ENCODE results near the gene MDH1. TPM values are rescaled to one million over a fixed set of nuclear protein-coding genes. Genes with fewer than 3 reads are reported as not detected.

The MDH1 gene
- total RNA-seq, 1 donor, result 65.4 TPM

DNA sequence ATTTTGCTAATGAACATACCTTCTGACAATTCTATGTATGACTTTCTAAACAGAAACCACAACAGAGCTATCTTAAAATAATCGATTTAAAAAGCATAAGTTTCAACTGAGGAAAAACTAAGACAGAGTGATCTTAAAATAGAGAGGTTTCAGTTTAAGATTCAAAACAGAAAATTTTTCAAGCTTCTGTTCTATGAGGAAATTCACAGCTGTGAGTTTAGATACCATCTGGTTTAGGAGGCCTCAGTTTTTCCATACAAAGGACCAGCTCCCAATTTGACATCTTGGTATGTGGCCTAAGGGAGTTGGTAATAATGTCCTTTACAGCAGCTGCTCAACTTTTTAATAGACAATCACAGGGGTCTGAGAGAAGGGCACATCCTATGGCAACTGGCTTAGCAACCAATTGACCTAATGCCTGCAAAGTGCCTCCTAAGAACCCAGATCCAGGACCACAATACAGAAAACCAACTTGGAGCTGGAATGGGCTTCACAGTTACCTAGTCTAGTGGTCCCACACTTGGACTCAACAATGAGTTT lies 39.7 kb downstream of the MDH1 start:
- no peak for DNase-seq (ENCODE audit: low read depth in 2 of 3, low spot score in 2 of 3)

DNA sequence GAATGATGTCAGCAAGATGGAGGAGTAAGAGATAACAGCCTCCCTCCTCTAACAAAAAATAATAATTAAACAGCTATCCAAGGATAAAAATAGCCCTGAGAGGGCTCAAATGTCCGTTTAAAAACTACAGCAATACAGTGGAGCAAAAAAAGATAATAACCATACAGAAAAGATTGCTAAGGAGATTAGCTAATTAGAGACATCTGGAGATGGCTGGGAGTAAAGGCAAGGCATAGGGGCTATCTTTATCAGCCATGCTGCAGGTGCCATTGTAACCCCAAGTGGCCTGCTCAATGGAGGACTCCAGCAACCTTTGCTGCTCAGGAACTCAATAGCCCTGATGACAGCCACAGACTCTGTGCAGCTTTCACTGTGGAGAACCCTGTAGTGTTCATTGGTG lies 42.7 kb downstream of the MDH1 start:
- no peak for DNase-seq (ENCODE audit: low read depth in 2 of 3, low spot score in 2 of 3)

DNA sequence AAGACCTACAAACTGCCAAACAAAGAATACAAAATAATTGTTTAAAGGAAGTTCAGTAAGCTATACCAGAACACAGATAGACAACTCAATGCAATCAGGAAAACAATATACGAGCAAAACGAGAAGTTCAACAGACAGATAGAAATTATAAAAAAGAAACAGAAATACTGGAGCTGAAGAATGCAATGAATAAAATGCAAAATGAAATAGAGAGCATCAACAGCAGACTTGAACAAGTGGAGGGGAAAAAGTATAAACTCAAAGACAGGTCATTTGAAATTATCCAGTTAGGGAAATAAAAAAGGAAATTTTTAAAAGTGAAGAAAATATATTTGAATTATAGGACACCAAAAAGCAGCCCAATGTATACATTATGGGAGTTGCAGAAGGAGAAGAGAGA lies 43.6 kb downstream of the MDH1 start:
- DNase-seq (ENCODE audit: low read depth in 2 of 3, low spot score in 2 of 3), result no peak

DNA sequence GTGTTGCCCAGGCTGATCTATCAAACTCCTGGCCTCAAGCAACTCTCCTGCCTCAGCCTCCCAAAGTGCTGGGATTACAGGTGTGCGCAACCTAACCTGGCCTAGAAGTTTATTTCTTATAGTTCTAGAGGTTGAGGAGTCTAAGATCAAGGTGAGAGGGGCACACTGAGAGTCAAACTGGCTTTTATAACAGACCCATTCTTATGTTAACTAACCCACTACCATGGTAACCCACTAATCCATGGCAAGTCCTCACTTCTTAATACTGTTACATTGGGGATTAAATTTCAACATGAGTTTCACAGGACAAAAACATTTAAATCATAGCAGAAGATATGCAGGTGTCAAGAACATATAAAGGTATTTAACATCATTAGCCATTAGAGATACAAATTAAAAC lies 50.6 kb downstream of the MDH1 start:
- no peak for DNase-seq (ENCODE audit: low read depth in 2 of 3, low spot score in 2 of 3)

DNA sequence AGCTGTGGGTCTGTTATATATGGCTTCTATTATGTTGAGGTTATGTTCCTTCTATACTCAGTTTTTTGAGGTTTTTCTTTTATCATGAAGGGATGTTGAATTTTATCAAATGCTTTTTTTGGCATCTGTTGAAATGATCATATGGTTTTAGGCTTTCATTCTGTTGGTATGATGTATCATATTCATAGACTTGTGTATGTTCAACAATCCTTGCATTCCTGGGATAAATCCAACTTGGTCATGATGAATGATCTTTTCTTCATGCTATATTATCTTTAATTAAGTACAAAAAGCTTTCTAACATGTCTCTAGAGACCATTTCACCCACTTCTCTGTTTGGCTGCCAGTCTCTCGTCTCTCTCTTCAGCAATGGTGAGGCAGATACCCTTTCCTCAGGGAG lies 54.2 kb downstream of the MDH1 start:
- no peak for DNase-seq (ENCODE audit: low read depth in 2 of 3, low spot score in 2 of 3)

DNA sequence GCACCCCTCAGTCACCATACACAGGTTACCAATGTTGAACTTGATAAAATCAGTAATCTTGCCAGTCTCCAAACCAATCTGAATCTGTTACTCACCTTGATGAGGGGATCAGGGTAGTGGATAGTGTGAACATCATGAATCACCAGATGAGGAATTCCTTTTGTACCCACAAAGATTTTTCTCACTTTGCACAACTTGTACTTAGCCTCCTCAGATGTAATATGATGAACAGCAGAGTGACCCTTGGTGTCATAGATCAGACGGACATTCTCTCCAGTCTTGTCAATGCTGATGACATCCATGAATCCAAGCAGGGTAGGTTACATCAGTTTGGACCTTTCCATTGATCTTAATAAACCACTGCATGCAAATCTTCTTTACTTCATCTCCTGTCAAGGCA lies 54.7 kb downstream of the MDH1 start:
- DNase-seq (ENCODE audit: low read depth in 2 of 3, low spot score in 2 of 3), result no peak

DNA sequence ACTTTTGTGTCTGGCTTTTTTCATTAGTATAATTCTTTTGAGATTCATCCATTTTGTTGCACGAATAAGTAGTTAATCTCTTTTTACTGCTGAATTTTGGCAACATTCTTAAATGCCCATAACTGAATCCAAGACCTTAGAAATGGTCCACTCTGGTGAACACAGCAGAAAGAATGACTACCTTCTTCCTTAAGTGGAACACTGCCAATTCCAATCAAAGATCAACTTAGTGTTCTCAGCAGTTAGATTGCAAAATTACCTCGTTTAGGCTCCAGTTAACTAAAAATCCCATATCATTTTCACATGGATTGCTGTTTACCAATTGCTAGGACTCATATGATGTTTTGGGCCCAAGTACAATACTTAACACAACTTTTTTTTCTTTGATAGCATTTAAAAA lies 59.9 kb downstream of the MDH1 start:
- no peak for DNase-seq (ENCODE audit: low read depth in 2 of 3, low spot score in 2 of 3)

DNA sequence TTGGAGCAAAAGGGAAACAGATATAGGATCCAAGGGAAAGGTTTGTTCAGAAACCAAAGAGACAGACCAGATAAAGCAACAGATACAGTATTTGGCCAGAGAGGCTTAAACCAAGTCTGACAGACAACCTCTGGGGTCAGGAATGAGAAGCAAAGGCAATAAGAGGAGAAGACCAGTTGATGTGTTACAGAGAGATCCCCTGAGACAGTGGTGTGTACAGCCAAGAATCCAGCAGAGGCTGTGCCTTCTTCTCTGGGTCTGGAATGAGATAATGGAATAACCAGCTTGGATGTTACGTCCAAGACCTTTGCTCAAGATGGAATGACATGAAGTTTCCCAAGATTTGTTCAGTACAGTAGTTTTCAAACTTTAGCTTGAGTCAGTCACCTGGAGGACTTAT lies 61.1 kb downstream of the MDH1 start:
- DNase-seq (ENCODE audit: low read depth in 2 of 3, low spot score in 2 of 3), result no peak

DNA sequence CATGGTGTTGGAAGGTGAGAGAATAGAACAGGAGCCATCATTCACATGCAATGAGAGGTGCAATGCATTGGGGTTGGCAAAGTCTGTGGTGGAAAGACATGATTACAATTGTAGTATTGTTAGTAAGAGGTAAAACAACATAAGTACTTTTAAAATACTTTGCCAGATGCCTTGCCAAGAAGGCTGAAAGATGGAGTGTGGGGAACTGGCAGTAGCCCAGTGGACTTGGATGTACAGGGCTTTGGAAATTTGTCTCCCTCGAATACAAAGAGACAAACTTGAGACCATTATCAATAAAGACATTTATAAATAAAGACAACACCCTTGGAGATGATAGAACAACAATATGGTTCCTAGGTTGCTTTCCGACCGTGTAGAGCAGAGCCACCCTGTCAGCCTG lies 62.0 kb downstream of the MDH1 start:
- DNase-seq (ENCODE audit: low read depth in 2 of 3, low spot score in 2 of 3), result no peak

DNA sequence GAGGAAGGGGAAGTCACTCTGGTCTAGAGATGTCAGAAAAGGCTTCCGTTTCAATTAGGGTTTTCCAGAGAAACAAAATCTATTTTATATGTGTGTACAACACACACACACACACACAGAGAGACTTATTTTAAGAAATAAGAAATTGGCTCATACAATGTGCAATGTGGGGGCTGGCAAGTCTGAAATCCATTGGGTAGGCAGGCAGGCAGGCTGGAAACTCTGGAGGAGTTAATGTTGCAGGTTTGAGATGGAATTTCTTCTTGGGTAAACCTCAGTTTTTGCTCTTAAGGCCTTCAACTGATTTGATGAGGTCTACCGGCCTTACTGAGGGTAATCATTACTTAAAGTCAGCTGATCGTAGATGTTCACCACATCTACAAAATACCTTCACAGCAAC lies 62.6 kb downstream of the MDH1 start:
- DNase-seq (ENCODE audit: low read depth in 2 of 3, low spot score in 2 of 3), result peak in 1 of 3 donors; percentile 34

DNA sequence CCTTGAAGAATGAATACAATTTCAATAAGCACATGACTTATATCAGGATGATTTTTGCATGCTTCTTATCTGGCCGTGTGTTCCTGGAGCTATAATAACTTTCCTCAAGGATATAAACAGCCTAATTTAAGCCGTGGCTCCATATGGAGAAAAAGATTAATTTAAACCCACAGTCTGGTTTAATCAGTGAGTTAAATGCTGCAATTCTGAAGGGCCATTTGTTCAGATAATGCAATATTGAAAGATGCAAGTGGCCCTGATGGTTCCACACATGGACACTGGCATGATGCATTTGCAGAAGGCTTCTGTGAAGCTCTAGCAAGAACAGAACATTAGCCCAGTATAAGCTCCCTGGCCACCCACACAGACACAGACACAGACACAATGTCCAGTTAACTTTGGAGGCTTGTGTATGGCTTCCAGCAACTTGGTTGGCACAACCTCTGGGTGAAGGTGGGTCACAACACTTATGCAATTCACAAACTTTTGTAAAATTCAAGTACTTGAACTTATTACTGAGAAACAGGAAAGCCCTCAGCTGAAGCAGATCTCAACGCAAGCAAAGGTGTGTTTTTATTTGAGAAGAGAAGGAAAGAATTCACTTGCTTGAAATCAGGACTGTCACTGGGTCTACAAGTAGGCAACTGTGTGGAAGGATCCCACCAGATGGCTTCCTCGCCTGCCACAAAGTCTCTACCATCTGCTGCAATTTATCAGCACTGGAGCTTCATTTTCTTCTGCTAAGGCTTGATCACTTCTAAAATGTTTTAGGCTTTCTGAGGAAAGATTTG lies 63.3 kb downstream of the MDH1 start:
- DNase-seq (ENCODE audit: low read depth in 2 of 3, low spot score in 2 of 3), result no peak

DNA sequence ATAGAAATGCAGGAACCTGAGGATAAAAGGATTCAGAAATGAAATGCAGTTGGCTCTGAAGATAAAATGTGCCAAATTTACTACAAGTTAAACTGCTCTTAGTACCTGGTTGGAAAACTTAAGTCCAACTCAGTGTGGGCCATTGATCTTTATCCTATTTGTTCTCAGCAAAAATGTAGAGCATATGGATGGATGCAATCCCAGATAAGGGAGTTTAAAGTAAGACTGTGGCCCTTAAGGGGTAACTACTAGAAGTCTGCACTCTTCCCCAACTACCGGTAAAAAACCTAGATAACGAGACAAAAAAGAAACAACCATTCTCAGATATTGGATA lies 63.9 kb downstream of the MDH1 start:
- DNase-seq (ENCODE audit: low read depth in 2 of 3, low spot score in 2 of 3), result no peak

DNA sequence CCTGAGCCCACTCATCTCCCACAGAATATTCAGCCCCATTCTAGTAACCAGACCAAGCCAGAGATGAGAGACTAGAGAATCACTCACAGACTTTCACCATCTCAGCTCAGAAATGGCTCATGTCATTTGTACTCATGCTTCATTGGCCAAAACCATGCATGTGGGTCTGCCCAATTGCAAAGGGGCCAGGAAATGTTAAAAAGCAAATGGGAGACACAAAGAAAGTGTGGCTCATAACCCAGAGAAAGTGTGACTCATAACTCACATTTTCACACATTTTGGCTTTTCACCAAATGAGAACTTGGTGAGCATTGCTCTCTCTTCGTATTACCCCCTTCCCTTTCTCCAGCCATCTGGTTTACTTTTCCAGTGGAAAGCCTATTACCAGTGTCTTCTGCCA lies 66.2 kb downstream of the MDH1 start:
- no peak for DNase-seq (ENCODE audit: low read depth in 2 of 3, low spot score in 2 of 3)

Other genes with a start within 250 kb of the MDH1 start
- gene WDPCP, start 486 bp upstream of the MDH1 start, total RNA-seq, result 14.8 TPM

Measured in hematopoietic multipotent progenitor cell (in vitro differentiated cells).